KG1 (cell line): Measurements from ENCODE around the gene PCDH19.
"Not testable (repeated sequence)": the region's sequence is repeated elsewhere in the genome, so short reads cannot be mapped to it uniquely, and the experiment has no call there.

ENCODE experiments used
- DNase-seq: peaks from one replicate; lab custom pipeline; 2025; lab: John Stamatoyannopoulos, UW

The PCDH19 gene, protein sequence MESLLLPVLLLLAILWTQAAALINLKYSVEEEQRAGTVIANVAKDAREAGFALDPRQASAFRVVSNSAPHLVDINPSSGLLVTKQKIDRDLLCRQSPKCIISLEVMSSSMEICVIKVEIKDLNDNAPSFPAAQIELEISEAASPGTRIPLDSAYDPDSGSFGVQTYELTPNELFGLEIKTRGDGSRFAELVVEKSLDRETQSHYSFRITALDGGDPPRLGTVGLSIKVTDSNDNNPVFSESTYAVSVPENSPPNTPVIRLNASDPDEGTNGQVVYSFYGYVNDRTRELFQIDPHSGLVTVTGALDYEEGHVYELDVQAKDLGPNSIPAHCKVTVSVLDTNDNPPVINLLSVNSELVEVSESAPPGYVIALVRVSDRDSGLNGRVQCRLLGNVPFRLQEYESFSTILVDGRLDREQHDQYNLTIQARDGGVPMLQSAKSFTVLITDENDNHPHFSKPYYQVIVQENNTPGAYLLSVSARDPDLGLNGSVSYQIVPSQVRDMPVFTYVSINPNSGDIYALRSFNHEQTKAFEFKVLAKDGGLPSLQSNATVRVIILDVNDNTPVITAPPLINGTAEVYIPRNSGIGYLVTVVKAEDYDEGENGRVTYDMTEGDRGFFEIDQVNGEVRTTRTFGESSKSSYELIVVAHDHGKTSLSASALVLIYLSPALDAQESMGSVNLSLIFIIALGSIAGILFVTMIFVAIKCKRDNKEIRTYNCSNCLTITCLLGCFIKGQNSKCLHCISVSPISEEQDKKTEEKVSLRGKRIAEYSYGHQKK (N-terminal part only)

DNA sequence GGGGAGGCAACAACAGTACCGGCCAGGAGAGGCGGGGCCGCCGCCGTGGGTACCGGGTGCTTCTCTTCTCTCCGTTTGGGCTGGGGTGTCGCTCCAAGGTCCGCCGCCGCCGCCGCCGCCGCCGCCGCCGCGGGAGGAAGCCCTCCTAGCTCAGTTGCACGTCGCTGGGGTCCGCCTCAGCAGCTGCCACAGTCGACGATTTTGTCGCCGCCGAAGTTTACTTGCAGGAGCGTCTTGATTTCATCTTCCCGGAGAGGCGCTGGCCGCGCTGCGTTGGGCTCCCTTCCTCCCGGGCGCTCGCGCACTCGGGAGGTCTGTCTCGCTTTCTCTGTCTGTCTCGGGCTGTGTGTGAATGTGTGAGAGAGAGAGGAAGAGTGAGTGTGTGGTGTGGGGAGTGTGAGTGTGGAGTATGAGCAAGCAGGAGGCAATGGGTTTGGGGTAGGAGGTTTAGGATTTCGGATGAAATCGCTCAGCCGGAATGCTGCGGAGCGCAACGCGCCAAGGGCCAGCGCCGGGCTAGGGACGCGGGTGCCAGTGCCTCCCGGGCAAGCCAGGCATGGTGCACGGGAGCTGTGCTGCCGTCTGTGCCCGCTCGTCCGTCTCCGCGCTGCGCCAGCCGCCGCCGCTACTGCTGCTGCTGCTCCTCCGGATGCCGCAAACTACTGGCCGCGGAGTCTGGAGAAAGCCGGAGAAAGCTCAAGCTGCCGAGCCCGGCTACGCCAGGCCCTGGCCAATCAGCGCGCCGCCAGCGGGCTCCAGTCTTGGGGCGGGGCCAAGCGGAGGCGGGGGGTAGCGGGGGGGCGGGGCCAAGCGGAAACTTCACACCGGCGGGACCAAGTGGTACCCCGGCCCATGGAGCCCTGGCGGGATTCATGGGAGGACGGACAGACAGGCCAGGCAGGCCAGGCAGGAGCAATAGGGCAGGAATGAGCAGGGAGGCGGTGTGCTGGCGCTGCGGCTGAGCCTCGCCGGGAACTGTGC lies at the start of gene PCDH19:
Gene PCDH19, minus strand, starts transcription at position 664 of the 981 bp plus-strand sequence. CDS start 1,676 bp downstream, outside the sequence.
- no peak for DNase-seq

DNA sequence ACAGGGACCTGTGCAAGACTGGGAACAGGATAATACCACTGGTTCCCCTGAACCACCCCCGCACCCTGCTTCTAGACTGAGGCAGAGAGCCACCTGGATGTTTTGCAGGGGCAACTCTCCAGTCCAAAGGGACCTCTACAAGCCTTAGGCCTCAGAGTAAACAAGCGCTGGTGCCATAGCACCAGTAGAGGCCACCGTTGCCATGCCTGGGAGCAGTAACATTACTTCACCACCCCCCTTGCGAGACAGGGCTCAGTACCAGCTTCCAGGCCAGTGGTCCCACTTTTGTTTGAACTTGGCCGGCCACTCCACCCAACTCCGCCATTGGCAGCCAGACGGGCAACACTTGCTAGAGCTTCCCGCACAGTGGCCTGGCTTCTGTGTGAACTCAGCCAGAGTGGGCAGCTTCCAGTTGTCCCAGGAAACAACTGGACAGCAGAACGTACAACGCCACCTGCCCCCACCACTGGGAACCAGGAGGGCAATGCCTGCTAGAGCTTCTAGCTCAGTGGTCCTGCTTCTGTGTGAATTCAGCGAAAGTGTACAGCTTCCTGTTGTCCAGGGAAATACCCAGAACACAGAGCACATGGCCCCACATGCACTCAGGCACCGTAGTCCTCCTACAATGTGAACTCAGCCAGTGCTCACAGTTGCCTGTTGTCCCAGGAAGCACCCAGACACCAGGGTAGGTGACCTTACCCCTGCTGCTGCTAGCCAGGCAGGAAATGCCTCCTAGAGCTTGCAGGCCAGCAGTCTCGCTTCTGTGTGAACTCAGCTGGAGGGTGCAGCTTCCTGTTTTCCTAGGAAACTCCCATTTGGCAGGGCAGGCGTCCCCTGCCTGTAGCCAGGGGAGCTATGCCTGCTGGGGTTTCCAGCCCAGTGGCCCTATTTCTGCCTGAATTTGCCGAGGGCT lies 39.9 kb upstream of the PCDH19 start:
- DNase-seq: no peak

DNA sequence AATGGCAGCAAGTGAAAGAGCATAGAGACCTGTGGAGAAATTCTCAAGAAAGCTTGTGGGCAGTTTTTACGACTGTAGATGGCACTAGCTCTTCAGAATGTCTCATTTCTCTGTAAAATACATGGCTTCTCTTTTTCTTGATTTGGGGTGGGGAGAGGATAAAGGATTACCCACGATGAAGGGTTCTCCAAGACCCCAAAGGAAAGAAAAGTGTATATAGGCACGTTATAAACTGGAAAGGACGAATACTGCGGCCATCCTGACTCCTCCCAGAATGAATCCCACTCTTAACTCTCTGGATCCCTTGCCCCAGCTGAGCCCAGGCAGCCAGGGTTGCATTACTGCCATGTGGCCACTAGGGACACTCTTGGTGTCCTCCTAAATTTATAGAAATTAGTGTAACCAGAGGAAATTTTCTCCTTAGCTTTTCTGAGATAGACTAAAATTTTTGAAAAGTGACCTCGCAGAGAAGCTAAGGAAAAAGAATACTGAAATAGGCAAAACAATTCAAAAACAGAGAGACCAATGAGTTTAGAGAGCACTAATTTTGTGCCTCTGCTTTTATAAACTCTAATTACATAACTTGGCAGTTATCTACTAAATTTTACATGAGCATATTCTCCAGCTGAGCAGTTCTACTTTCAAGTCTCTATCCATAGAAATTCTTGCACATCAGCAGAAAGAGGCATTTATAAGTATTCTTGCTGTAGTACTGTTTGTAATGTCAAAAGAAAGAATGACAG lies 37.8 kb upstream of the PCDH19 start:
- DNase-seq: no peak

DNA sequence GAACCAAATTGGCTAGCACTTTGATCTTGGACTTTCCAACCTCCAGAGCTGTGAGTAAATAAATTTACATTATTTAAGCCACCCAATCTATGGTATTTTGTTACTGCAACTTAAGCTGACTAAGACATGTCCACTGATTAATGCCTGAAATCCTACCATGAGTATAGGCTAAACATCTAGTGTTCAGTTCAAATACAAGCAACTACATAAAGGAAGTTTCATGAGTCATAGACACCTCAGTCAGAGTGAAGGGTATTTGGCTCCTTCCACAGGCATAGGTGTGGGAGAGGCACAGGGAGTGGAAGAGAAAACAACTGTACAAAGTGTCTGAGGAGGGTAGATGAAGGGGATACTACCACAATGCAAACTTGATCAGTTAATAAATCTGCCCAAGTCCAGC lies 35.5 kb upstream of the PCDH19 start:
- DNase-seq: no peak

DNA sequence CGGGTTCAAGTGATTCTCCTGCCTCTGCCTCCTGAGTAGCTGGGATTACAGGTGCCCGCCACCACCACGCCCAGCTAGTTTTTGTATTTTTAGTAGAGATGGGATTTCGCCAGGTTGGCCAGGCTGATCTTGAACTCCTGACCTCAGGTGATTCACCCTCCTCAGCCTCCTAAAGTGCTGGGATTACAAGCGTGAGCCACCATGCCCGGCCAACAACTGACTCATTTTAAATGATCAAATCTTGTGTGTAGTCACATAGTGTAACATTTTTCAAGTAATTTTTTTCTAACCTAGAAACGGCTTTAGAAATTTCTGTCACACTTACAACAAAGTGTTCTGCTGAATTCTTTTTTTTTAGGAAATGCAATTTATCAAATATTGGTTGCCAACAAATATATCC lies 31.2 kb upstream of the PCDH19 start:
- DNase-seq: not testable (repeated sequence)

DNA sequence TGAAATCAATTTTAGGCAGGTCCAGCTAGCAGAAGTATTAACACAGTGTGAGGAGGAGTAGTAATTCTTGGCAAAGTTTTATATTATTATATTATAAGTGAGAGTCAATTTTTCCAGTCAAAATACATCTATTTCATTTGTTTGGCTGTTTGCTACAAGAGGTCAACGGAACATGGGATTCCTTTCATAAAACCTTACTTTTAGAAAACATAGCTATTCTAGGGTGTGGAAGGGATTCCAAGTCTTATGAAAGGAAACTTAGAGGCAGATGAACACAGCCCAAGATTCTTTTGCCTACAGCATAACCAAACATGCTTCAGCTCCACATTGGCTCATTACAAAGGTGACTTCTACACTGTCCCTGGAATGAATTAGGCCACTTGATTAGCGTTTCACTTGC lies 29.9 kb upstream of the PCDH19 start:
- no peak for DNase-seq

DNA sequence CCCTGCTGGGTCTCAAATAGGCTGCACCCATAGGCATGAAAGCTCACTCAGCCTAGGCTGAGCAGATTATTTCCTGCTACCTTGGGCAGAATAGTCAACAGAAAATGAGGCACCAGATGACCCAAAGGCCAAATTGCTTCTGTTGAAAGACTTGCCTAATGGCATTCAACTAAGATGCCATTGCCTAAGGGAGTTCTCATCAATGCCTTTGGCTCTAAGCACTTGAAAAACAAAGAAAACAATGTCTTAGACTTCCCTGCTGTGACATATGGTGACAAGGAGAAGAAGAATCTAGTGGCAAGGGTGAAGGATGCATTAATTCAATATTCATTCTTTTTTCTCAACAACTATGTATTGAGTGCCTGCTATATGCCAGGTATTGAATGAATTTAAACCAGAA lies 25.7 kb upstream of the PCDH19 start:
- no peak for DNase-seq

DNA sequence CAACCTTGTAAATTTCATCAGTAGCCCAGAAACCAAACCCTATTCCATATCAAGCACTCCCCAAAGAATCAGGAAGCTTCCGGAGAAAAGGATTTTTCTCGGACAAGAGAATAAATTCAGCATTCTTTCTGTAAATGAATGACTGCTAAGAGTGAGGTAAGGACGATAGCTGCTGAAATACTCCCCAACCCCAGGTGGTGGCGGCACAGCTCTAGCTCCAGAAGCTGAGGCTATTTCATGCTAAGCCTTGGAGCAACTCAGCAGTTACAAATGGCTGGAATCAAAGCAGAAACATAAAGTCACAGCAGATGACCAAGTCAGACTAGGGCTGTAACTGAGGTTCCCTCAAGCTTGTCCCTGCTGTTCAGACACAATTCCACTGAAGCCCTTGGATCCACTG lies 13.9 kb upstream of the PCDH19 start:
- no peak for DNase-seq

DNA sequence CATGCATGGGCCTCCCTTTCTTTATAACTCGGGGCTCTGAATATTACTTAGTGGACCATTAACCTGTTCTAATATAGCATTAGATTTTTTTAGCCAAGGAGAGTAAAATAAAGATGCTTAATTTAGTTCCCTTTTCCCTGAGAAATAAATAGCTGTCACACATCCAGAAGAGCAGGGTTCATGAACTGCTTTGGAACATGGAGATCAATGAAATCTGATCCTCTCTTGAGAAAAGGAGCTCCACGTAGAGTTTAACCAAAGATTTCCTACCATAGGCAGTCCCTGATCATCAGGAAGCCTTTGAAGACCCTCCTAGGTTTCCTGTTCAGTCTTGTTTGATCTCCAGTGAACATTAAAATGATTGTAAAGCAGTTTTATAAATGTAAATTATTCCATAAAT lies 8.5 kb upstream of the PCDH19 start:
- no peak for DNase-seq

DNA sequence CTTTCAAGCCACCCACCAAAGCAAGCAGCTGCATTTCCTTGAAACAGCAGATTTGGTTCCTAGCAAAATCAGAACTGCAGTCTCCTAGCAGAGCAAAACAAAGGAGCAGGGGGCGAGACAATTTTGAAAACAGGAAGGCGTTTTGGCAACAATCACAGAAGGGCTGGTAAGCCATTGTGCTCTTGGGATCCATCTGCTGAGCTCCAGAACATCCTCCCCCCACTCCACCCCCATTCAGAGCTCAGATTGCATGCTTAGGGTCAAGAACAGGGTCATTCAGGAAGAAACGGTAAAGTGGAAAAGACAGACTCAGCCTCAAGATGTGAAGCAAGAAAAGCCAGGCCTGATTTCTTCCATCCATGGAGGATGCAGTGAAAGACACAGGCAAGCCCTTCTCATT lies 7.6 kb upstream of the PCDH19 start:
- no peak for DNase-seq

DNA sequence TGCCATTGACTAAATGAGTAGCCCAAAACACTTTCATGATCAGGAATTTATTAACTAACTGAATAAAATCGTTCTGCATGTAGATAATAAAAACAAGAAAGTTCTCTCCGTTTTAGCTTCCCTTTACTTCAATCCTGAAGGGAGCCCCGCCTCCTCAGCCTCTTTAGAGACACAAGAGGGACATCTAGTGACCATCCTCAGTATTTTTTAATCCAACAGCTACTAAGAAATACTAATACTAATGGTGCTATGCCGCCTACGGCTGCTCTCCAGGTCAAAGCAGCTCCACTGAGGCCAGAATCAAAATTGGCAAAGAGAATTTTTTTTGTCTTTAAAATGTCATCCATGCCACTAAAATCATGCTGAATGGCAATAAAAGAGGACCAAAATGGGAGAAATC lies 3.2 kb upstream of the PCDH19 start:
- DNase-seq: peak; percentile 7

DNA sequence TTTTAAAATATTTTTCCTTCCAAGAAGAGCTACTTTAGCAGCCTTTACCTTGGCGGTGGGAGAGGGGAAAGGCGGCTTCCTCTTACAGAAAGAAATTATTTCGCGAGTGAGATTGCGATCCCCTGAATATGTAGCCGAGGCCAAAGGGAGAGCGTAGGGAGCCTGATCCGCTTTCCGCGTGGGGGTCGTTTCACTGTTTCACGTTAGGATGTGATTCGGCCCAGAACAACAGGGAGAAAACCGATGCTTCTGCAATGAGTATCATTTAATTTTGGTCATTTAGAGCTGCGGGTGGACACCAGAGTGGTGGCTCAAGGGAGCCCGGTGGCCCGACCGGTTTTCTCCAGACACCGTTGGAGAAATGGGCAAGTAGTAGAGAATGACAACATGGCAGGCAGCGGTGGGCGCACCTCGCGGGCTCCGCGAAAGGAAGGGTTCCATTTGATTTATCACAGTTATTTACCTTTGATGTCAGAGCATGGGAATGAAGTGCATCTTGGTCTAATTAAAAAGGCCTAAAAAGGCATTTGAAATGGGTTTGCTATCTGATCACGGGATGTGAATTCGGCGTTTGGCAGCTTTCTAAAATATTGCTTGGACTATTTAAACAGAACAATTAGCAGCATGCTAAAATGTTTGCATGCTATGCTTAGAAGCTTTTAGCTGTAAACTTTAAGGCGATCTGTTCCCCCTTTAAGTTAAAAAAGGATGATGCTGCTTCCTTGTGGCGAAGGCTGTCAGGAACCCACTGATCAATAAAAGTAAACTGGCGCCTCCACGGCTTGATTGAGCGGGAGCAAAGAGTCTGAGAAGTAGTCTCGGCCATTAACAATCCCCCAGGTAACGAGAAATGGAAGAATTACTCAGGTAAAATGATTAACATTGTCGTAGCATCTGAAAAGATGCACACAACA lies 2.0 kb upstream of the PCDH19 start:
- no peak for DNase-seq

DNA sequence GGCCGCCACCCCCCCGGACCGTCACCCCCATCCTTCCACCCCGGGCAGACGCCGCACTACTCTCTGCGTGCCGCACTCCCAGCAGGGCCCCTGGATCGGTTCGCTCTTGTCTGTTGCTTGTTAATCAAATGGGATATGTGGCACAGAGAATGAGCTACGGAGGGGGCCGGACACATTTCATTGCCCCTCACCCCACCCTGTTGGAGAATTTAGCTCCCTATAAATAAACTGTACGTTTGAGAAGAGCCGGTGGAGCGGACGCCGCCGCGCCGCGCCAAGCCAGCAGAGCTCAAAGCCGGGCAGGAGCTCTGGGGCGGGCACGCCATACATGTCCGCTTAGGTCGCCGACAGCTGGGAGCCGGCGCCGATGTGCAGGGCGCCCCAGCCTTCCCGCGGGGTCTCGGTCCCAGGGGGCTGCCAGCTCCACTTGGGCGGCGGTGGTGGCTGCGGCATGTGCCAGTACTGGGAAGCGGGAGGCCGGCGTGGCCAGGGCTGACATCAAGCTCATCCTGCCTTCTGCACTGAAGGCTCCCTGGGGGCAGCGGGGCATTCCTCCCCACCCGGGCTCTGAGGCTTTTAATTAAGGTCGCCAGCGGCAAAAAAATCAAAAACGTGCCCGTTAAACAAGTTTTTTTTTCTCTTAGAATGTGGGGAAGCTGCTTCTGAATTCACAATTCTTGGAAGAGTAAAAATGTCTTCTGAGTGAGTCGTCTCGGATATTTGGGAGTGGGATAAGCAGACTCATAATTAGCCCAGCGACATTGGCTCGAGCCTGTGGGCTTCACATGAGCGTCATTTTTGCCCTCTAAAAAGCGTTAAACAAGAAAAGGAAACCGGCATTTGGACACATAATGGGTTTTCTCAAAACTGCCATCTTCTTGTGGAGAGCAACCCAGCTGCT lies 1.1 kb upstream of the PCDH19 start:
- no peak for DNase-seq

DNA sequence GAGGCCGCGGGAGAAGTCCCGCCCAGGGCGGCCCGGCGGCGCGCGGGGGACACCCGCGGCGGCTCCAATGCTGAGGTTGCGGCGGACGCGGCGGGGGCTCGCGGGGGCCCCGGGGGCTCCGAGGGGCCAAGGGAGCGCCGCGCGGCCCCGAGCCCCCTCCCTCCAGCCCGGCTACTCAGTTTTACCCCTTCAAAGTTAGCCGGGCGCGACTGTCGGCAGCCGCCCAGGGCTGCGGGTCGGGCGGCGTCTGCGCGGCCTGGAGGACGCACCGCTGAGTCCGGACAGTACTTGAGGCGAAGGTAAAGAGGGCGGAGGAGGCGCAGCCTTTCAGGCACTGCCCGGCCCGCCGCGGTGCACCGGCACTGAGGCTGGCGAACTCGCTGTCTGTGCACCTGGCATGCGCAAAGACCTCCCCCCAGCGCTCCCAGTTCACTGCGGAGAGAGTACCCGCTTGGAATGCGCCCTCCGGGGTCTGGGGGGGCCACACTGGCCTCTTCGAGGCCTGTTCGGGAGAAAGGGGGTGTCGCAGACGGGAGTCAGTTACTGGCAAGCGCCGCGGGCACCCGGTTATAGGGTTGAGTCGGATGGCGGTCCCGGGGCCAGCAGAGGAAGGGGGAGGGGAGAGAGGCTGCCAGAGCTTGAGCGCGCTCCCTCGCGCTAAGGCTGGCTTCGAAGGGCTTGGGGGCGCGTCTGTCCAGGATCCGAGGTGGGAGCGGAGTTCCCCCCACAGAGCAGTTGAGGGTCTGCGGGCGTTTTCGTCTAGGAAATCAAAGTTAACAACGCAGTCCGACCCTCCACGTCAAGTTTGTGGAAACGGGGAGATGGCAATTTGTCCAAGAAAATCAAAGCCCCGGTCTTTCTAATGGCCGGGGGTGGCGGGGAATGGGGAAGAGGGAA lies 1.1 kb downstream of the PCDH19 start:
- DNase-seq: no peak

DNA sequence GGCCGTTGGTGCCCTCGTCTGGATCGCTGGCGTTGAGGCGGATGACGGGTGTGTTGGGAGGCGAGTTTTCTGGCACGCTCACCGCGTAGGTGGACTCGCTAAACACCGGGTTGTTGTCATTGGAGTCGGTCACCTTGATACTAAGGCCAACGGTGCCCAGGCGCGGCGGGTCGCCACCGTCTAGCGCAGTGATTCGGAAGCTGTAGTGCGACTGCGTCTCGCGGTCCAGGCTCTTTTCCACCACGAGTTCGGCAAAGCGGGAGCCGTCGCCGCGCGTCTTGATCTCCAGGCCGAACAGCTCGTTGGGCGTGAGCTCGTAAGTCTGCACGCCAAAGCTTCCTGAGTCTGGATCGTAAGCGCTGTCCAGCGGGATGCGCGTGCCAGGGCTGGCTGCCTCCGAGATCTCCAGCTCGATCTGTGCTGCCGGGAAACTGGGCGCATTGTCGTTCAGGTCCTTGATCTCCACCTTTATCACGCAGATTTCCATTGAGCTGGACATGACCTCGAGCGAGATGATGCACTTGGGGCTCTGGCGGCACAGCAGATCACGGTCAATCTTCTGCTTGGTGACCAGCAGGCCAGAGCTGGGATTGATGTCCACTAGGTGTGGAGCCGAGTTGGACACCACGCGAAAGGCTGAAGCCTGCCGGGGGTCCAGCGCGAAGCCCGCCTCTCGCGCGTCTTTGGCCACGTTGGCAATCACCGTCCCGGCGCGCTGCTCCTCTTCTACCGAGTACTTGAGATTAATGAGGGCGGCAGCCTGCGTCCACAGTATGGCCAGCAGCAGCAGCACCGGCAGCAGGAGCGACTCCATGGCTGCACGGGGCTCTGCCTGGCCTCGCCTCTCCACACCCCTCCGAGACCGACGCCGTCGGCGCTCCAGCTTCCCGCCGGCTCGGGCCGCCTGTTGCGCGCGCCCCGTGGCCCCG lies 2.0 kb downstream of the PCDH19 start:
- no peak for DNase-seq

DNA sequence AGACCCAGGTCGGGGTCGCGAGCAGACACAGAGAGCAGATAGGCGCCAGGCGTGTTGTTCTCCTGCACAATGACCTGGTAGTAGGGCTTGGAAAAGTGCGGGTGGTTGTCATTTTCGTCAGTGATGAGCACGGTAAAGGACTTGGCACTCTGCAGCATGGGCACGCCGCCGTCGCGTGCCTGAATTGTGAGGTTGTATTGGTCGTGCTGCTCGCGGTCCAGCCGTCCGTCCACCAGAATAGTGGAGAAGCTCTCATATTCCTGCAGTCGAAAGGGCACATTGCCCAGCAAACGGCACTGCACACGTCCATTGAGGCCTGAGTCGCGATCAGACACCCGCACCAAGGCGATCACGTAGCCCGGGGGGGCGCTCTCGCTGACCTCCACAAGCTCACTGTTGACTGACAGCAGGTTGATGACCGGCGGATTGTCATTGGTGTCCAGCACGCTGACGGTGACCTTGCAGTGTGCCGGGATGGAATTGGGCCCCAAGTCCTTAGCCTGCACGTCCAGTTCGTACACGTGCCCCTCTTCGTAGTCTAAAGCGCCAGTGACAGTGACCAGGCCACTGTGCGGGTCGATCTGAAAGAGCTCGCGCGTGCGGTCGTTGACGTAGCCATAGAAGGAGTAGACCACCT lies 2.8 kb downstream of the PCDH19 start:
- no peak for DNase-seq
